Fibroblast of mammary gland (primary cell): Measurements from ENCODE around the gene OR1A2.
"Not testable (repeated sequence)": the region's sequence is repeated elsewhere in the genome, so short reads cannot be mapped to it uniquely, and the experiment has no call there.

Source experiments
- DNase-seq: peaks from one replicate; pipeline ENCODE4 v3.0.0-alpha.2; 2010; ENCODE audit warnings: low read depth
- H3K4me3 ChIP-seq: 2 replicates; pipeline ENCODE4 v1.5.1; 2011; ENCODE audit warnings: low read depth, mild to moderate bottlenecking, low read length, moderate library complexity; ENCODE audit not compliant: control insufficient read depth
- TF ChIP-seq, protein P1 (sequence below): conservative IDR thresholded peaks from 2 replicates; pipeline ENCODE4 v1.5.1; 2011; ENCODE audit warnings: low read depth, low read length, inconsistent platforms; ENCODE audit not compliant: control insufficient read depth, insufficient read depth

OR1A2 gene

DNA sequence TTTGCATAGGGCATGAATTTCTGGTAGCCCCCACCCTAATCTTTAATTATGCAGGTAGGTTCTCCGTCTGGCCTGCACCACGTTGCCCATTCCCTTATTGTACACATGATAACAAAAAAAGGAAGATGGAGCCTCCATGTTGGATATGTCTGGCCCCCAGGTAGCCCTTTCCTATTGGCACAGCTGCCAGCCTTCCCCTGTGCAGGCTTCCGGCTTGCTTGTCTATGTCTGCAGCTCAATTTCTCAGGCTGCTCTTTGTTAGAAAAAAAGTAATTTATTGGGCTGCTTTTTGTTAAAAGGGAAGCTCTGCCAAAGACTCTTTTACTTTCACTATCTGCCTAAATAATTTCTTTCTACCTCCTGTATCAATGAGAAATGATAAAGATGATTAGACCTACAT, 15.7 kb downstream of the OR1A2 start:
- TF ChIP-seq, protein P1, sequence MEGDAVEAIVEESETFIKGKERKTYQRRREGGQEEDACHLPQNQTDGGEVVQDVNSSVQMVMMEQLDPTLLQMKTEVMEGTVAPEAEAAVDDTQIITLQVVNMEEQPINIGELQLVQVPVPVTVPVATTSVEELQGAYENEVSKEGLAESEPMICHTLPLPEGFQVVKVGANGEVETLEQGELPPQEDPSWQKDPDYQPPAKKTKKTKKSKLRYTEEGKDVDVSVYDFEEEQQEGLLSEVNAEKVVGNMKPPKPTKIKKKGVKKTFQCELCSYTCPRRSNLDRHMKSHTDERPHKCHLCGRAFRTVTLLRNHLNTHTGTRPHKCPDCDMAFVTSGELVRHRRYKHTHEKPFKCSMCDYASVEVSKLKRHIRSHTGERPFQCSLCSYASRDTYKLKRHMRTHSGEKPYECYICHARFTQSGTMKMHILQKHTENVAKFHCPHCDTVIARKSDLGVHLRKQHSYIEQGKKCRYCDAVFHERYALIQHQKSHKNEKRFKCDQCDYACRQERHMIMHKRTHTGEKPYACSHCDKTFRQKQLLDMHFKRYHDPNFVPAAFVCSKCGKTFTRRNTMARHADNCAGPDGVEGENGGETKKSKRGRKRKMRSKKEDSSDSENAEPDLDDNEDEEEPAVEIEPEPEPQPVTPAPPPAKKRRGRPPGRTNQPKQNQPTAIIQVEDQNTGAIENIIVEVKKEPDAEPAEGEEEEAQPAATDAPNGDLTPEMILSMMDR, result no peak
- no peak overlapping the region for H3K4me3 ChIP-seq
- no peak for DNase-seq

DNA sequence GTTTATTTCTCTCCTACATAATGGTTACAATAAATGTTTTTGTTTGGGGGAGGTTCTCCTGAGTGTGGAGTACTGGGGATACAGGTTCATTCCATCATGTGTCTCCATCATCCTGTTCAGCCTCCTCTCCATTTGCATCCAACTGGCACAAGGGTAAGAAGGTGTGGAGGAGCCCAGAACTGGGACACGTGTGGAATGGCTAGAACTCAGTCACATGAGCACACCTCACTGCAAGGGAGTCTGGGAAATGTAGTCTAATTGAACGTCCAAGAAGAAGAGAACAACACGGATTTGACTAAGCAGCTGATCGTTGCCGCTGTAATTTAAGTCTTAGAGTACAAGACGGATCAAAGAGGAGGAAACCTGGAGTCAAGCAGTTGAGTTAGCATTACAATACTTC, 16.3 kb downstream of the OR1A2 start:
- TF ChIP-seq, protein P1, result no peak
- DNase-seq, result no peak
- no peak overlapping the region for H3K4me3 ChIP-seq

DNA sequence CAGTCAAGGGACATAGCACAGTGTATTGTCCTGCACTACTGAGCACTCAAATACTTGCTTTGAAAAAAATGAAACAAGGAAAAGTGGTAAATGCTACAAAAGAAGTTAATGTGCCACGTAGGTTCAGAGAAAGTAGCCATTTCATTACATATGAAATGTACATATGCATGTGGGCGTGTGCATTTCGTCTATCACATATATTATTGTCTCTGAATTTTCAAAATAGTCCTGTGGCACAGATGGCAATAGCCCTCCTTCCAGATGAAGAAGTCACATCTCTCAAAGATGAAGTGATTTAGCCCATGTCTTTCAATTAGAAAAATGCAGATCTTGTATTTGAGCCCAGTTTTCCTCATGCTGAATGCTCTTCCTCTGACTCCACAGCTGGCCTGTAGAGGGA, 22.7 kb downstream of the OR1A2 start:
- H3K4me3 ChIP-seq, DNase-seq: not testable (repeated sequence)

DNA sequence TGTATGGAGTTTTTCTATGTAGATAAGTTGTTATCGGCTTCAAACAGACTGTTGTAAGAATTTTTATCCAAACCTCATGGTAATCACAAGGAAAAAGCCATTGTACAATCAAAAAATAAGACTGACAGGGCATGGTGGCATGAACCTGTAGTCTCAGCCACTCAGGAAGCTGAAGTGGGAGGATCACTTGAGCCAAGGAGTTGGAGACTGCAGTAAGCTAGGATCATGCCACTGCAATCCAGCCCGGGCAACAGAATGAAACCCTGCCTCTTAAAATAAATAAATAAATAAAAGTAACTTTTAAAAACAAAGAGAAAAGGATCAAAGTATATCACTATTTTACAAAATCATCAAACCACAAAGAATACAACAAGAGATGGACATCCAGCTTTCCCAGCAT, 24.5 kb downstream of the OR1A2 start:
- DNase-seq, result no peak

DNA sequence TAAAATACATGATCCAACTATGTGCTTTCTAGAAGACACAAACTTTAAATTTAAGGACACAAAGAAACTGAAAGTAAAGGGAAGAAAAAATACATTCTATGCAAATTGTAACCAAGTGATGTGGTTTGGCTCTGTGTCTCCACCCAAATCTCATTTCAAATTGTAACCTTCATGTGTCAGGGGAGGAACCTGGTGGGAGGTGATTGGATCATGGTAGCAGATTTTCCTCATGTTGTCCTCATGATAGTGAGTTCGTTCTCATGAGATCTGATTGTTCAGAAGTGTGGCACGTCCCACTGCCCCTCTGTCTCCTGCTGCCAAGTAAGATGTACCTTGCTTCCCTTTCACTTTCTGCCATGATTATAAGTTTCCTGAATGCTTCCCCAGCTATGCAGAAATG, 25.2 kb downstream of the OR1A2 start:
- no peak overlapping the region for H3K4me3 ChIP-seq
- DNase-seq, result no peak
- TF ChIP-seq, protein P1, result no peak

More for the DNA sequence above, 24.5 kb downstream of the OR1A2 start:
- no peak overlapping the region for H3K4me3 ChIP-seq
- TF ChIP-seq, protein P1, result no peak

DNA sequence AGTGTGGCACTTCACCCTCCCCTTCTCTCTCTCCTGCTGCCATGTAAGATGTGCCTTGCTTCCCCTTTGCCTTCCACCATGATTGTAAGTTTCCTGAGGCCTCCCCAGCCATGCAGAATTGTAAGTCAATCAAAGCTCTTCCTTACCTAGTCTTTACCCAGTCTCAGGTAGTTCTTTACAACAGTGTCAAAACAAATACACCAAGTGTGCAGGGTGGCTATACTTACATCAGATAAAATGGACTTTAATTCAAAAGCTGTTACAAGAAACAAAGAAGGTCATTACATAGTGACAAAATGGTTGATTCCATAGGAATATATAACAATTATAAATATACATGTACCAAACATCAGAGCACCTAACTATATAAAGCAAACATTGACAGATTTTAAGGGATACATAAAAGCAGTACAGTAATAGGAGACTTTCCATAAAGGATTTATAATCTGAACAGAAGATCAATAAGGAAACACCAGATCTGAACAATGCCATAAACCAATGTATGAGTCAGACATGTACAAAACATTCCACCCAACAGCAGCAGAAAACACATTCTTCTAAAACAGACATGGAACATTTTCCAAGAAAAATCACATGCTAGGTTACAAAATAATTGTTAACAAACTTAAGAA, 27.5 kb downstream of the OR1A2 start:
- not testable (repeated sequence) for H3K4me3 ChIP-seq, DNase-seq

DNA sequence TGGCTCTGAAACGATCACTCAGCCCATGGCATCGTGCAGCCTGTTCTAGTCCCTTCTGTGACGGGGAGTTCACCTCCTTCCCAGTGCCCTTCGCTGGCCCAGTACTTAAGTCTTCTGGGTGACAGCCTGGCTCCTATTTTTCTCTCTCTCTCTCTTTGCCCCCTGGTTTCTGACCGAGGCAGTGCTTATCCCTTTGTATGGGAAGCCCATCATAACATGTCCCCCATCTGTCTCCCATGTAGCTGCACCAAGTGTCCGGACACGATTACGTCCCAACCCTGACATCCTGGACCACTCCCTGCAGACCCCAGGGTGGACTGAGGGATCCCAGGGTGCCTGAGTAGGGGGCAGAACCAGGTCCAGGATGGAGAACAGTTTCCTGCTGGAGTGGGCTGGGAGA, 35.0 kb downstream of the OR1A2 start:
- DNase-seq, H3K4me3 ChIP-seq: not testable (repeated sequence)

DNA sequence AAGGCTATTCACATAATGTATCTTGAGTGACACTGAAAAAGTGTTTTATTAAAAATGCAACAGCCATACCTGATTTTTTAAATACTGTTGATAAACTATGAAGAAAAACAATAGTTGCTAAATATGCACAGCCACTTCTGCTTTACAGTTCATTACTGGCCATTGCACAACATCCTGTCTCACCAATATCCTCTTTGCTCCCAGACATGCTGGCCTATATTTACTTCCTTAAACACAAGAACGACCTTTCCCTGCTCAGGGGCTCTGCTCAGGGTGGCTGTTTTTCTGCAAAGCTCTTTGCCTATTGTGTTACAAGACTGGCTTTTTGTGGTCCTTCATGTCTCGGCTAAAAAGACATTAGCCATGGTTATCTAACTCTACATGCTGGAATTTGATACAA, 41.4 kb downstream of the OR1A2 start:
- DNase-seq, H3K4me3 ChIP-seq: not testable (repeated sequence)

DNA sequence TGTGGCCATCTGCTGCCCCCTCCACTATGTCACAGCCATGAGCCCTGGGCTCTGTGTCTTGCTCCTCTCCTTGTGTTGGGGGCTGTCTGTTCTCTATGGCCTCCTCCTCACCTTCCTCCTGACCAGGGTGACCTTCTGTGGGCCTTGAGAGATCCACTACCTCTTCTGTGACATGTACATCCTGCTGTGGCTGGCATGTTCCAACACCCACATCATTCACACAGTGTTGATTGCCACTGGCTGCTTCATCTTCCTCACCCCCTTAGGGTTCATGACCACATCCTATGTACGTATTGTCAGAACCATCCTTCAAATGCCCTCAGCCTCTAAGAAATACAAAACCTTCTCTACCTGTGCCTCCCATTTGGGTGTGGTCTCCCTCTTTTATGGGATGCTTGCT, 43.7 kb downstream of the OR1A2 start:
- DNase-seq, result not testable (repeated sequence)

DNA sequence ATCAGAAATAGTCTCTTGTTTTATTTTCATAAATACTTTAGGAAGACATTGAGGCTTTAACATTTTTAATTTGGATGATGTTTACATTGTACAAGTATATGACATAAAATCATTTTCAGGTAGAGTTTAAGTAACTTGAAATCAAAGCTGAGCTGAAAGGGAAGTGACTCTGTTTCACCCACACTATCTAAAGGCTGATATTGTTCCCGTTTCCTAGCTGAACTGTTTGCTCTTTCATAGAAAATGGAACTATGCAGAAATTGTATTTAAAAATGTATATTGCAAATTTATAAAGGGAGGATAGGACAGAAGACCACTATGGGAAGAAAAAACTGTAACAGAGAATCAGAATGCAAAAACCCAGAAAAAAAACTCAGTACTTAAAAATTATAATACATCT, 47.5 kb downstream of the OR1A2 start:
- not testable (repeated sequence) for DNase-seq, H3K4me3 ChIP-seq

More for the DNA sequence above, 43.7 kb downstream of the OR1A2 start:
- not testable (repeated sequence) for H3K4me3 ChIP-seq
